ENCODE data around the gene TNN. TPM values are rescaled to one million over a fixed set of nuclear protein-coding genes. Genes with fewer than 3 reads are reported as not detected.

TNN gene
- total RNA-seq, 2 experiments from 2014 or later = not detected

- H3K27ac ChIP-seq (ENCODE audit: low read depth in 1 of 2, low read length in 2 of 2) = no peak overlapping the region
- ChIA-PET CTCF (interaction anchor here (0.6 kb wide), 1 partner anchor 18 kb away, joined by 3 read pairs; no protein-coding TSS in a partner anchor), POLR2A (no interaction called here)
- Mint-ChIP-seq H3K36me3 (ENCODE audit: low read depth) (no peaks in the 10 kb centered on the region), H3K4me3 (no peak overlapping the region), H3K4me1 (ENCODE audit: low read depth) (no peaks in the 10 kb centered on the region), H3K27me3 (peaks cover 4% of the 10 kb centered on the region), H3K27ac (no peak overlapping the region), H3K9me3 (no peaks in the 10 kb centered on the region)
- peaks cover 2% of the 10 kb centered on the region for H3K4me1 ChIP-seq (ENCODE audit: insufficient read depth, low read length)
- no peak overlapping the region for H3K4me3 ChIP-seq (ENCODE audit: low read length)
- TF ChIP-seq CTCF (IDR thresholded peaks at IDR 0.05) = no peak
- no peaks in the 10 kb centered on the region for H3K36me3 ChIP-seq (ENCODE audit: insufficient read depth, low read length)
- H3K27me3 ChIP-seq (ENCODE audit: control insufficient read depth in 1 of 2, insufficient read depth in 2 of 2, low read length in 2 of 2) = peaks cover 0 to 2% of the 10 kb centered on the region in 2 experiments
- no peaks in the 10 kb centered on the region for H3K9me3 ChIP-seq (ENCODE audit: control insufficient read depth in 1 of 2, insufficient read depth in 1 of 2, low read length in 2 of 2)
- ATAC-seq (ENCODE audit: poor library complexity) (no peak), DNase-seq (no peak)
- intact Hi-C loops (cut with DNase I, micrococcal nuclease) = loop anchor here in 1 of 2 experiments (10.0 kb wide), 2 partner anchors 244 to 874 kb away; no protein-coding TSS in a partner anchor
These were observed 61.5 kb downstream of the TNN start for GRCh38 chr1:175129182-175129581.

GRCh38 chr1:175129644-175129996, 62.0 kb downstream of the TNN start:
- Histone ChIP-seq H3K4me1 (ENCODE audit: insufficient read depth, low read length) (peaks cover 2% of the 10 kb centered on the region), H3K9me3 (ENCODE audit: control insufficient read depth in 1 of 2, insufficient read depth in 1 of 2, low read length in 2 of 2) (no peaks in the 10 kb centered on the region), H3K27me3 (ENCODE audit: control insufficient read depth in 1 of 2, insufficient read depth in 2 of 2, low read length in 2 of 2) (peaks cover 0 to 2% of the 10 kb centered on the region in 2 experiments), H3K4me3 (ENCODE audit: low read length) (no peak overlapping the region), H3K36me3 (ENCODE audit: insufficient read depth, low read length) (no peaks in the 10 kb centered on the region), H3K27ac (ENCODE audit: low read depth in 1 of 2, low read length in 2 of 2) (no peak overlapping the region)
- Mint-ChIP-seq H3K4me3 (no peak overlapping the region), H3K4me1 (ENCODE audit: low read depth) (no peaks in the 10 kb centered on the region), H3K27ac (no peak overlapping the region), H3K9me3 (no peaks in the 10 kb centered on the region), H3K27me3 (peaks cover 8% of the 10 kb centered on the region), H3K36me3 (ENCODE audit: low read depth) (no peaks in the 10 kb centered on the region)
- intact Hi-C loops (cut with DNase I, micrococcal nuclease) = loop anchor here in 1 of 2 experiments (10.0 kb wide), 2 partner anchors 245 to 875 kb away; no protein-coding TSS in a partner anchor
- DNase-seq (no peak), ATAC-seq (ENCODE audit: poor library complexity) (no peak)
- TF ChIP-seq CTCF (IDR thresholded peaks at IDR 0.05) = no peak
- ChIA-PET POLR2A (no interaction called here), CTCF (interaction anchor here (0.6 kb wide), 1 partner anchor 18 kb away, joined by 3 read pairs; no protein-coding TSS in a partner anchor)

GRCh38 chr1:175129997-175130648, 62.5 kb downstream of the TNN start:
- H3K9me3 ChIP-seq (ENCODE audit: control insufficient read depth in 1 of 2, insufficient read depth in 1 of 2, low read length in 2 of 2) = no peaks in the 10 kb centered on the region
- POLR2A ChIA-PET = no interaction called here

More at GRCh38 chr1:175129997-175130648, 62.5 kb downstream of the TNN start:
- Mint-ChIP-seq H3K36me3 (ENCODE audit: low read depth) (no peaks in the 10 kb centered on the region), H3K27ac (no peak overlapping the region), H3K27me3 (peaks cover 11% of the 10 kb centered on the region), H3K4me3 (no peak overlapping the region), H3K9me3 (no peaks in the 10 kb centered on the region), H3K4me1 (ENCODE audit: low read depth) (no peaks in the 10 kb centered on the region)
- Histone ChIP-seq H3K27ac (ENCODE audit: low read depth in 1 of 2, low read length in 2 of 2) (no peak overlapping the region), H3K4me3 (ENCODE audit: low read length) (no peak overlapping the region), H3K36me3 (ENCODE audit: insufficient read depth, low read length) (no peaks in the 10 kb centered on the region), H3K27me3 (ENCODE audit: control insufficient read depth in 1 of 2, insufficient read depth in 2 of 2, low read length in 2 of 2) (peaks cover 0 to 2% of the 10 kb centered on the region in 2 experiments), H3K4me1 (ENCODE audit: insufficient read depth, low read length) (peaks cover 2% of the 10 kb centered on the region)
- no peak for TF ChIP-seq CTCF (IDR thresholded peaks at IDR 0.05)
- DNase-seq = no peak
- ATAC-seq (ENCODE audit: poor library complexity) = no peak
- CTCF ChIA-PET = no interaction called here
- intact Hi-C loops (cut with DNase I, micrococcal nuclease) = loop anchor here in 1 of 2 experiments (10.0 kb wide), 2 partner anchors 245 to 875 kb away; no protein-coding TSS in a partner anchor
